HG03354 (cell line): ENCODE measurements around the gene LAD1.

Experiments
- ATAC-seq: cut with Tn5 transposase; IDR thresholded peaks from one replicate; pipeline ENCODE4 v1.9.1; 2021; ENCODE audit warnings: mild to moderate bottlenecking; ENCODE audit not compliant: unreplicated experiment, poor library complexity, severe bottlenecking

LAD1 gene

DNA sequence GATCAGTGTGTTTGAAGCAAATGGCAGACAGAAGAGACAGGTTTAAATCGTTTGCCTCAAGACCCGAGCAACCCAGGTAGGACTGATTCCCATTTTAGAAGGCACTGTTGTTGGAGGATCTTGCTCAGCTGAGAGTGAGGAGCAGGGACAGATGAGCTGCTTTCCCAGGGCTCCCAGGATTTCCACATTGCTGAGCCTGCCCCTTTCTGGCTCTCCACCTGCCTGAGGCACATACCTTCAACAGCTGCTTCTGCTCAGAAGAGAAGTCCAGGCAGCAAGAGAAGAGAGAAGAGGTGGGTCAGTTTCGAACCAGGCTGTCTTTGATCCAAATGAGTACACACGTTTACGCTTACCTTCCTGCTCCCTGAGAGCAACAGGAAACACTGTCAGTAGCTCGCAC lies 27.3 kb downstream of the LAD1 start:
- ATAC-seq, result no peak

DNA sequence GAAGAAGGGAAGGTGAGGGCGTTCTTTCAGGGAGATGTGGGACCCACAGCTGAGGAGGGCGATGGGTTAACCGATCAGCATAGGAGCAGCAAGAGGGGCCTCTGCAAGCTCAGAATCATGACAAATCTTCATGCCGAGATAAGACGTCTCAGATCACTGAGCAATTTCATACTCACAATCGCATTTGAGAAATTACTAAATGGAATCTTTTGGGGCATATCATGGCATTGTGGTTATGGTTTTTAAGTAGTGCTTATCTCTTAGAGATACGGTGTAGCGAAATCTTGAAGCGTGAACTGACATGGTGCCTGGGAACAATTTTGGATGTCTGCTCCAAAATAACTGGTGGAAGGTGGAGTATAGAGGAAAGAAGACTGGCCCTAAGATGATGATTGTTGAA lies 27.8 kb downstream of the LAD1 start:
- no peak for ATAC-seq

- no peak for ATAC-seq
Observed at GRCh38 chr1:201370500-201370899, 28.6 kb downstream of the LAD1 start.

- no peak for ATAC-seq
Observed at GRCh38 chr1:201369209-201369608, 29.9 kb downstream of the LAD1 start.

GRCh38 chr1:201366696-201367095 lies 32.4 kb downstream of the LAD1 start:
- ATAC-seq, result no peak

DNA sequence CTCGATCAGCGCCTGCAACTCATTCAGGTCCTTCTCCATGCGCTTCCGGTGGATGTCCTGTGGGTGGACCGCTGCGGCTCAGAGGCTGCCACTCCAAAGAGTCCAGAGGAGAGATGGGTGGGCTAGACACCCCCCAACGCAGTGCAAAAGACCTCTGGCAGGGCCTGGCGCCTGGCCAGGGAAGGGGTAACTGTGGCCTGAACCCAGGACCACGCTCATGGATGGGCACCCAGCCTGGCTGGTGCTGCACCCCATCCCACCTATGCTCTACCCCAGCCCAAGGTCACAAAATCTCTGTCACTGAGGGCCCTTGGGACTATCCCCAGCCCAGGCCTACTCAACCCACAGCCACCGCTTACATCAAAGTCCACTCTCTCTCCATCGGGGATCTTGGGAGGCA lies 33.9 kb downstream of the LAD1 start:
- no peak for ATAC-seq

- ATAC-seq, result no peak
Observed at GRCh38 chr1:201364808-201365105, 34.4 kb downstream of the LAD1 start.

DNA sequence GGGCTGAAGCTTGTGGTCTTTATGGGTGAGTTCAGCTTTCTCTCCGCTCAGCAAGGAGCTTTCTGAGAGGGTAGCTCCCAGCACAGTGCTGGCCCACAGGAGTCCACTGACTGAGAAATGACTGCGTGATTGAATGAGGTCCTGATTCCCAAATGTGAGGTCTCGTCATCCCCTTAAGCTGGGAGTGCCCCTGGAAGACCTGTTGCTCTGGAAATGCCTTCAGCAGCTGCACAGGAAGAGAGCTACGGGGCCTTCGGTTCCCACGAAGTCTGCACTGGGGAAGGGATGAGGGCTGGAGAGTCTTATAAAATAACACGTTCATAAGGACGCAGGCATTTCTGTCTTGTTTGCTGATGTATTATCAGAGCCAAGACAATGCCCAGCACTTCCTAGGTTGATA lies 35.7 kb downstream of the LAD1 start:
- ATAC-seq, result no peak

DNA sequence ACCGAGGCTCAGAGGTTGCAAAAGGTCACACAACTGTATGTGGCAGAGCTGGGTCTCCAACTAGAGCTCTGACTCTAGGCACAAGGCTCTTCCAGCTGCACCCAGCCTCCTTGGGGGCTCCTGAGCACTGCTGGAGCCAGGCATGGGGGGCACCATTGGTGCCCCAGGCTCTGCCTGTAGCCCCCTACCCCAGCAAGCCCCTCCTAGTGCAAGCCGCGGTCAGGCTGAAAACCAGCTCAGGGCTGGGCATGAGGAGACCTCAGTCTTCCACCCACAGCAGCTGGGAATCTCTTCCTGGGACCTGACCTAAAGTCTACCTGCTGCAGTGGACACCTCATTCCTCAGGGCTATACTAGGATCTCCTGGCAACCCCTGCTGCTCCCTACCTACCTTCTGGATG lies 36.2 kb downstream of the LAD1 start:
- no peak for ATAC-seq

DNA sequence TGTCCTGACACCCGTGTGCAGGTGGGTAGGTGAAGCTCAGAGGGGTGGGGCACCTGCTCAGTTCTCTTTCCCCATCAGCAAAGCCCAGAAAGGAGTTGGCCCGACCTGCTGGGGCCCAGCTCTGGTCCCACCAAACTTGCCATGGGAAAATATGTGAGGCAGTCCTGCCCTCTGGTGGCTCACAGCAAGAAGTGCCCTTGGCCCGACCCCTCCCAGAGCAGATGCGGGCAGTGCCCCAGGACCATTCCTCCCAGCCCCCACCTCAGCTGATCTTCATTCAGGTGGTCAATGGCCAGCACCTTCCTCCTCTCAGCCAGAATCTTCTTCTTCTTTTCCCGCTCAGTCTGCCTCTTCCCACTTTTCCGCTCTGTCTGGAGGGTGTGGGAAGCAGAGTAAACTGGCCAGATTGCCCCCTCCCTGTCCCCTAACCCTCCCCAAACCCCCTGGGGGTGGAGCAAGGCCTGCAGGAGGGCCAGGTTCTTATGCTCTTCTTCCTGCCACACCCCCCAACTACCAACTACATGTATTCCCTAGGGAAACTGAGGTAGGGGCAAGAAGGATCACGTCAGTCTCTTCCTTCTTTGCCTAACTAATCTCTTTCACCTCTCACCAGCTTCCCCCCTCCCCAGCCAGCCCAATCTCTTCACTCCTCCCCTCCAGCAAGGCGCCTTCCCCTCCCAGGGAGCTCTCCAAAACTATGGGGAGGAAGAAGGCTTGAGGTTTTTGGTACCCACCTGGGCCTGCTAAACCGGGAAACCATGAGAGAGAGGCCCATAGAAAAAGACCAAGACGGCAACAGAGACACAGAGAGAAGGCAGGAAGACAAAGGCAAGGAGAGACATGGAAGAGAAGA lies 37.2 kb downstream of the LAD1 start:
- ATAC-seq, result no peak

GRCh38 chr1:201360901-201361651 lies 38.0 kb downstream of the LAD1 start:
- no peak for ATAC-seq

GRCh38 chr1:201360486-201360885 lies 38.6 kb downstream of the LAD1 start:
- no peak for ATAC-seq

- no peak for ATAC-seq
Observed at GRCh38 chr1:201359873-201360210, 39.3 kb downstream of the LAD1 start.

DNA sequence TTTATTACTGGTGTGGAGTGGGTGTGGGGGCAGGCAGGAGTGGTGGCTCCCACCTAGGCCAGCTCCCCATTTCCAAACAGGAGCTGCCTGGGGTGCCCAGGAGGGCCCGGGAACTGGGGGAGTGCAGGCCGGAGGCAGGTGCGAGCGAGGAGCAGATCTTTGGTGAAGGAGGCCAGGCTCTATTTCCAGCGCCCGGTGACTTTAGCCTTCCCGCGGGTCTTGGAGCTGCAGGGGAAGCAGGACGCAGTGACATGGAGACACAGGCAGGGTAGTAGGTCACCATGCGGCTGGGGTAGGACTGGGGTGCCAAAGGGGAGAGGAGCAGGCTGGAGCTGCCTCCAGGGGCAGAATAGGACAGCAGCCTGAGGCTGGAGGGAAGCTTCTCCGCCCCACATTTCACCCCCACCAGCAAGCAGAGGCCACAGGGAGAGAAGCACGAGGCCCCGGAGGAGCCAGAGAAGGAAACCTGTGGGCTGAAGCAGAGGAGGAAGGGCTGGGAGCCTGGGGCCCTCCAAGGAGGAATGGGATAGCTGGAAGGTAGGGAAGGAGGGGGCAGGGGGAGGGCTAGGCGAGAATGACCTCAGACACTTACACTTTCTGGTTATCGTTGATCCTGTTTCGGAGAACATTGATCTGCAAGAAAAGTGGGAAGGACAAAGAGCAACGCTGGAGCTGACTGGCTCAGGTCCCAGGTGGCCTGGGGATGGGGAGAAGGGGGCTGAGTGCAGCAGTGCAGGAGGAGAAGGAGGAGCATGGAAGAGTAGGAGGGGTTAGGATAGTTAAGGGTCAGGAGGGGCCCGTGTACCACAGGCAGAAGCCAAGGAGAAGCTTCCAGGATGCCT lies 39.9 kb downstream of the LAD1 start:
- no peak for ATAC-seq

GRCh38 chr1:201358596-201358995 lies 40.5 kb downstream of the LAD1 start:
- ATAC-seq, result no peak

DNA sequence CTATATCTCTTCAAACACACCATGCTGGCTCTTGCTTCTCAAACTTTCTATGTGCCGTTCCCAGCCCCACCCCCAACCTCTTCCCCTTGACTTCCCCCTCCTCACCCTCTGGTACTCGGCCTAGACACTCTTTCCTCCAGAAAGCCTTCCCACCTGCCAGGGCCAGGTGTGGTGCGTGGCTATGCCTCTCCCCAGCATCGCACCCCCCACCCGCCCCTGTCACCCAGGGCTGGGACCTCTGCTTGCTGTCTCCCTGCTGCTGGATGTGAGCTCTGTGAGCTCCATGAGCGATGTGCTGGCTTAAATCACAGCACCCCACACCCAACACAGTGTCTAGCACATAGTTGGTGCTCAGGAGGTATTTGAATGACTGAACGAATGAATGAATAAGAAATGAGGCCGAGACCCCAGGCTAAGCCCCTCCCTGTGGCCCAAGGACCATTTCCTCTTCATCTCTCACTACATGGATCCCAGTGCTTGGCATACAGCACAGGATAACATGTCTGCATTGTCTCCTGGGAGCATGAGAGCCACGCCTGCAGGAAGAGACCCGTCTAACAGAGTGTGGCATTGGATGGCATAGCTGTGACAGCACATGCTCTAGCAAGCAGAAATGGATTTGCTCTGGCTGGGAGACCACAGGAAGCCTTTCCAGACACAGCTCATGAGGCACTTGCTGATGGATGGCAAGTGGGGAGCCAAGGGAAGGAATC lies 41.3 kb downstream of the LAD1 start:
- no peak for ATAC-seq

- no peak for ATAC-seq
Observed at GRCh38 chr1:201357211-201357610, 41.9 kb downstream of the LAD1 start.

DNA sequence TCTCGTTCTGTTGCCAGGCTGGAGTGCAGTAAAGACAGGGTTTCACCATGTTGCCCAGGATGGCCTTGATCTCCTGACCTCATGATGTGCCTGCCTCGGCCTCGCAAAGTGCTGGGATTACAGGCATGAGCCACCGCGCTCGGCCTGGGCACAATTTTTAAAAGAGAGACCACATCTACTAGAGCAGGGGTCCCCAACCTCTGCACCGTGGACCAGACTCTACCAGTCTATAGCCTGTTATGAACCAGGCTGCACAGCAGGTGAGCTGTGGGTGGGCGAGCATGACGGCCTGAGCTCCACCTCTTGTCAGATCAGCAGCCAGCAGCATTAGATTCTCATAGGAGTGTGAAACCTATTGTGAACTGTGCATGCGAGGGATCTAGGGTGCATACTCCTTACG lies 42.4 kb downstream of the LAD1 start:
- no peak for ATAC-seq

GRCh38 chr1:201356236-201356635 lies 42.9 kb downstream of the LAD1 start:
- no peak for ATAC-seq

GRCh38 chr1:201355471-201355870 lies 43.7 kb downstream of the LAD1 start:
- no peak for ATAC-seq
